ENCODE data around the gene NCOA3. TPM values are rescaled to one million over a fixed set of nuclear protein-coding genes. Genes with fewer than 3 reads are reported as not detected.
A peak's percentile ranks its signal among the peaks of the same experiment; 100 is the strongest.

The NCOA3 gene
- polyA plus RNA-seq, 1 of the 3 experiments (the other 2 are of a cell fraction), result 5.8 TPM

- POLR2A ChIA-PET, result no interaction called here
- 100% methylated on average over 2 of the region's 2 CpGs for WGBS (ENCODE audit: low lambda C conversion rate)
Observed at GRCh38 chr20:47583551-47583950, 81.9 kb downstream of the NCOA3 start.

GRCh38 chr20:47585087-47585747, 83.5 kb downstream of the NCOA3 start:
- ChIA-PET CTCF (interaction anchor here (0.7 to 1.8 kb wide), 3 partner anchors 92 to 313 kb away, joined by 3 to 5 read pairs (median 4); no protein-coding TSS in a partner anchor), POLR2A (no interaction called here)
- Histone ChIP-seq H3K9me3 (no peaks in the 10 kb centered on the region), H3K36me3 (replicated peaks in 1 of 2; ENCODE audit: control insufficient read depth in 1 of 2, insufficient read depth in 2 of 2, low read length in 1 of 2) (peaks cover 0 to 7% of the 10 kb centered on the region in 2 experiments), H3K27ac (ENCODE audit: low read depth in 2 of 2, low read length in 1 of 2) (no peak overlapping the region), H3K9ac (no peak overlapping the region), H3K9me2 (no peaks in the 10 kb centered on the region), H3K79me2 (ENCODE audit: insufficient read depth) (peaks cover 23% of the 10 kb centered on the region), H3K4me2 (no peak overlapping the region), H2AFZ (ENCODE audit: low read depth) (no peak overlapping the region), H4K20me1 (ENCODE audit: insufficient read depth) (no peaks in the 10 kb centered on the region), H3K4me3 (ENCODE audit: low read depth in 2 of 2, low read length in 1 of 2) (no peak overlapping the region), H3K4me1 (ENCODE audit: control insufficient read depth in 1 of 2, insufficient read depth in 2 of 2, low read depth in 1 of 2, low read length in 1 of 2) (no peaks in the 10 kb centered on the region), H3K27me3 (ENCODE audit: insufficient read depth) (no peaks in the 10 kb centered on the region), H3F3A (replicated peaks; ENCODE audit: insufficient read depth) (peaks cover 7% of the 10 kb centered on the region)
- TF ChIP-seq SMC3 (IDR thresholded peaks at IDR 0.05; ENCODE audit: low read depth, low read length) (no peak), MXI1 (IDR thresholded peaks at IDR 0.05; ENCODE audit: low read depth, low read length) (no peak), GABPA (IDR thresholded peaks at IDR 0.05; ENCODE audit: low read depth) (no peak), RAD21 (IDR thresholded peaks at IDR 0.05; ENCODE audit: low read length) (no peak)
- WGBS (ENCODE audit: low lambda C conversion rate), result 95% methylated on average over 10 of the region's 10 CpGs
- no peak for DNase-seq

More at GRCh38 chr20:47583551-47583950, 81.9 kb downstream of the NCOA3 start:
- no peaks in the 10 kb centered on the region for H3K27me3 ChIP-seq (ENCODE audit: insufficient read depth)
- H3K9me2 ChIP-seq, result no peaks in the 10 kb centered on the region
- H4K20me1 ChIP-seq (ENCODE audit: insufficient read depth), result no peaks in the 10 kb centered on the region
- H3K4me3 ChIP-seq (ENCODE audit: low read depth in 2 of 2, low read length in 1 of 2), result no peak overlapping the region
- peaks cover 18% of the 10 kb centered on the region for H3K79me2 ChIP-seq (ENCODE audit: insufficient read depth)
- peaks cover 0 to 7% of the 10 kb centered on the region in 2 experiments for H3K36me3 ChIP-seq (replicated peaks in 1 of 2; ENCODE audit: control insufficient read depth in 1 of 2, insufficient read depth in 2 of 2, low read length in 1 of 2)
- CTCF ChIA-PET, result no interaction called here
- no peak overlapping the region for H3K27ac ChIP-seq (ENCODE audit: low read depth in 2 of 2, low read length in 1 of 2)
- peaks cover 6 to 10% of the 10 kb centered on the region in 2 experiments; a peak in 3 of 4 replicates for H3K4me1 ChIP-seq (ENCODE audit: control insufficient read depth in 1 of 2, insufficient read depth in 2 of 2, low read depth in 1 of 2, low read length in 1 of 2)
- H3F3A ChIP-seq (replicated peaks; ENCODE audit: insufficient read depth), result peaks cover 7% of the 10 kb centered on the region
- no peak overlapping the region for H3K9ac ChIP-seq
- H2AFZ ChIP-seq (ENCODE audit: low read depth), result no peak overlapping the region
- no peak overlapping the region for H3K4me2 ChIP-seq
- H3K9me3 ChIP-seq, result no peaks in the 10 kb centered on the region
- no peak for DNase-seq
- TF ChIP-seq MEF2A (IDR thresholded peaks at IDR 0.05; ENCODE audit: borderline replicate concordance, low read depth), result no peak
- no peak for TF ChIP-seq RCOR1 (IDR thresholded peaks at IDR 0.05; ENCODE audit: low read length)
- TF ChIP-seq, protein P1, sequence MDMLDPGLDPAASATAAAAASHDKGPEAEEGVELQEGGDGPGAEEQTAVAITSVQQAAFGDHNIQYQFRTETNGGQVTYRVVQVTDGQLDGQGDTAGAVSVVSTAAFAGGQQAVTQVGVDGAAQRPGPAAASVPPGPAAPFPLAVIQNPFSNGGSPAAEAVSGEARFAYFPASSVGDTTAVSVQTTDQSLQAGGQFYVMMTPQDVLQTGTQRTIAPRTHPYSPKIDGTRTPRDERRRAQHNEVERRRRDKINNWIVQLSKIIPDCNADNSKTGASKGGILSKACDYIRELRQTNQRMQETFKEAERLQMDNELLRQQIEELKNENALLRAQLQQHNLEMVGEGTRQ (IDR thresholded peaks at IDR 0.05; ENCODE audit: borderline replicate concordance, low read depth, low read length), result no peak

- POLR2A ChIA-PET, result no interaction called here
- peaks cover 18% of the 10 kb centered on the region for H3F3A ChIP-seq (replicated peaks; ENCODE audit: insufficient read depth)
- peaks cover 0 to 7% of the 10 kb centered on the region in 2 experiments for H3K36me3 ChIP-seq (replicated peaks in 1 of 2; ENCODE audit: control insufficient read depth in 1 of 2, insufficient read depth in 2 of 2, low read length in 1 of 2)
- H3K9me3 ChIP-seq, result no peaks in the 10 kb centered on the region
- peaks cover 16% of the 10 kb centered on the region for H3K79me2 ChIP-seq (ENCODE audit: insufficient read depth)
- no peak overlapping the region for H2AFZ ChIP-seq (ENCODE audit: low read depth)
- H3K27ac ChIP-seq (ENCODE audit: low read depth in 2 of 2, low read length in 1 of 2), result peak overlapping the region; percentile 36 to 50; a peak in 3 of 4 replicates
- 55% methylated on average over 6 of the region's 6 CpGs for WGBS (ENCODE audit: low lambda C conversion rate)
- TF ChIP-seq NFIC (IDR thresholded peaks at IDR 0.05; ENCODE audit: borderline replicate concordance), result 0 out of 2 replicates have a peak, but pooled peaks have one; percentile 49
- TF ChIP-seq PBX3 (IDR thresholded peaks at IDR 0.05), result 0 out of 2 replicates have a peak, but pooled peaks have one; percentile 9
- peak; percentile 43; the same call in 1 of the 2 replicates for TF ChIP-seq TCF12 (IDR thresholded peaks at IDR 0.05)
- TF ChIP-seq RXRA (IDR thresholded peaks at IDR 0.05; ENCODE audit: borderline replicate concordance, low read depth), result 0 out of 2 replicates have a peak, but pooled peaks have one; percentile 13
- no peak for TF ChIP-seq SMC3 (IDR thresholded peaks at IDR 0.05; ENCODE audit: low read depth, low read length)
- peak; percentile 26; the same call in 1 of the 2 replicates for TF ChIP-seq USF1 (IDR thresholded peaks at IDR 0.05; ENCODE audit: borderline replicate concordance, low read depth)
- no peak for TF ChIP-seq SIN3A (IDR thresholded peaks at IDR 0.05; ENCODE audit: borderline replicate concordance, low read depth, low read length)
- TF ChIP-seq, protein P1 (IDR thresholded peaks at IDR 0.05; ENCODE audit: borderline replicate concordance, low read depth, low read length), result no peak
- no peak for TF ChIP-seq RAD21 (IDR thresholded peaks at IDR 0.05; ENCODE audit: low read length)
- no peak overlapping the region for H3K4me3 ChIP-seq (ENCODE audit: low read depth in 2 of 2, low read length in 1 of 2)
- H3K9me2 ChIP-seq, result no peaks in the 10 kb centered on the region
- no peaks in the 10 kb centered on the region for H3K4me1 ChIP-seq (ENCODE audit: control insufficient read depth in 1 of 2, insufficient read depth in 2 of 2, low read depth in 1 of 2, low read length in 1 of 2)
- H3K4me2 ChIP-seq, result no peak overlapping the region
- no peak for DNase-seq
- CTCF ChIA-PET, result no interaction called here
- no peaks in the 10 kb centered on the region for H3K27me3 ChIP-seq (ENCODE audit: insufficient read depth)
- no peak overlapping the region for H3K9ac ChIP-seq
- no peaks in the 10 kb centered on the region for H4K20me1 ChIP-seq (ENCODE audit: insufficient read depth)
Observed at GRCh38 chr20:47586649-47587294, 85.1 kb downstream of the NCOA3 start.

Data from SK-N-SH (cell line).